EH (cell line): Measurements from ENCODE around the gene MAD1L1.
A peak's percentile ranks its signal among the peaks of the same experiment; 100 is the strongest.

Experiments used
- DNase-seq: peaks from one replicate; pipeline ENCODE4 v3.0.0-alpha.2; 2015; ENCODE audit warnings: low read depth

The MAD1L1 gene

DNA sequence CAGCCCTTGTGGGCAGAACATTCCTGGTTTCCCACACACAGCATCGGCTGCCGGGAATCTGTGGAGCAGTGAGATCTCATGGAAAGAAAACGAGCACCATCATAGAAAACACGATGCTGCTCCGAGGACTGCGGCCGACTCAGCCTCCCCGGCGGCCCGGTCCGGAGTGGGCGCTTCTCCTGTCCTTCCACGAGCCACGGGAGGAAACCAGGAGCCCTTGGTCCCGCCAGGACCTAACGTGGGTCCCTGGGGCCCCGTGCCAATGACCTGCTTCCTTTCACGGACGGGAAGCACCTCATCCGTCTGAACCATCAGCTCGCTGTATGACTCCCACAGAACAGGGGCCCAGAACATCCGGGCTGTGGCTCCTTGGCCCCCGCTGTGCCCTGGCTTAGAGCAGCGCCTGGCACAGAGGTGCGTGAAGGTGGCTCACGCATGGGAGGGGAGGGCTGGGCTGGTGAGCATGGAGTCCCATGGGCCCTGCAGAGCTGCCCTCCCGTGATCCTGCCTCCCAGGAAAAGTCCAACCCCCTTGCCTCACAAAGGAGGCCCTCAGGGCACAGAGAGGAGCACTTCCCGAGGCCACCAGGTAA lies 280.5 kb downstream of the MAD1L1 start:
- no peak for DNase-seq

DNA sequence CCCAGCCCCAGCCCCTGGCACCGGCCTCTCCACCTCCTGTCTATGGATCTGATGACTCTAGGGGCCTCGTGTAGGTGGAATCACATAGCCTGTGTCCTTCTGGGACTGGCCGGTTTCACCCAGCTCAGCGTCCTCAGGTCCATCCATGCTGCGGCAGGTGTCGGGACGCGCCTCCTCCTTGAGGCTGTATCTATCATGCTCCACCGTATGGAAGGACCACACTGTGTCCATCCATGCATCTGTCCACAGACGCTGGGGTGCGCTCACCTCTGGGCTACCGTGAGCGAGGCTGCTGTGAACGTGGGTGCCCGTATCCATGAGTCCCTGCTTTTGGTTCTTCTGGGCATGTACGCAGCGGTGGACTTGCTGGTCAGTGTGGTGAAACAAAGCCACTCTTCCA lies 281.1 kb downstream of the MAD1L1 start:
- DNase-seq = no peak

GRCh38 chr7:1951159-1951536 lies 281.6 kb downstream of the MAD1L1 start:
- DNase-seq = peak; percentile 39

DNA sequence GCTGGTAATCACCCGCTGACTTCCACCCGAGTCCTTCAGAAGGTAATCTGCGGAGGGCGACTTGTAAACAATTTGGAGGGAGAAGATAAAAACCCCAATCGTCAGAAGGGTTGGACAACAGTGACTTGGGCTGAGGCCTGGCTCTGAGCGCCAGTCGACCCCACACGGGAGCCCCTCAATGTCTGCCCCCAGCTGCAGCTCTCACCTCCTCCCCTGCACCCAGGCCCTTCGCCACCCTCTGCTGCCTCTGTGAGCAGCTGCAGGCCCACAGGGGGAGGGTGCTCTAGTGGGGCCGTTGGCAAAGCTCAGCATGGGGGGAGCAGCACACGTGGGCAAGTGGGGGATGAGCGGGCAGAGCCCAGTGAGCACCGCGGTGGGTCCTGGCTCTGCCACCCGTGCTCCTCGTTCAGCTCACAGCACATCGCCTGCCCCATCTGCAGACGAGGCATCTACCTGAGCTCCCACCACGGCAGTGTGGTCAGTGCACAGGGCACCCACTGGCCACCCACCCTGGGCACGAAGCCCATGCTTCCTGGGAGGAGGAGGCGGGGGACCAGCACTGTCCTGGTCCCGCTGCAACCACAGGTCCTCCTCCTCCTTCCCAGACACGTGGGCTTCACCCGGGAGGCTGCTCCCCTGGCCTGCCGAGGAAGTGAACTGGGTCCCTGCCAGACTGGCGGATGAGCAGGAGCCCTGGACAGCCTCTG lies 282.1 kb downstream of the MAD1L1 start:
- DNase-seq = no peak

DNA sequence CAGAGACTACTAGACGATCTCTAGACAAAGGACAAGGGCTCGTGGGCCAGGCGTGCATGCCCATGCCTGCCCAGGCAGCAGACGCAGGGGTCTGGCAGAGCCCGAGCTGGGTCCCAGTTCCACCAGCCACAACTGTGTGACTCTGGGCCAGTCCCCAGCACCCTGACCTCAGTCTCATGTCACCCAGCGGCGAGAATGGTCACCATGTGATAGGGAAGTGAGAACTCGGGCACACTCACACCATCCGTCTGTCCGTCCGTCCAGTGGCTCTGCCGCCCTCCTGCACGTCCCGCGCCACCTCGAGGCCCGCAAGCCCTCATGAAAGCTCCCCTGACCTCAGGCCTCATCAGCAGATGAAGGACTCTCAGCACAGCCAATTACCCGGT lies 282.7 kb downstream of the MAD1L1 start:
- no peak for DNase-seq

GRCh38 chr7:1949681-1950055 lies 283.1 kb downstream of the MAD1L1 start:
- DNase-seq = no peak

DNA sequence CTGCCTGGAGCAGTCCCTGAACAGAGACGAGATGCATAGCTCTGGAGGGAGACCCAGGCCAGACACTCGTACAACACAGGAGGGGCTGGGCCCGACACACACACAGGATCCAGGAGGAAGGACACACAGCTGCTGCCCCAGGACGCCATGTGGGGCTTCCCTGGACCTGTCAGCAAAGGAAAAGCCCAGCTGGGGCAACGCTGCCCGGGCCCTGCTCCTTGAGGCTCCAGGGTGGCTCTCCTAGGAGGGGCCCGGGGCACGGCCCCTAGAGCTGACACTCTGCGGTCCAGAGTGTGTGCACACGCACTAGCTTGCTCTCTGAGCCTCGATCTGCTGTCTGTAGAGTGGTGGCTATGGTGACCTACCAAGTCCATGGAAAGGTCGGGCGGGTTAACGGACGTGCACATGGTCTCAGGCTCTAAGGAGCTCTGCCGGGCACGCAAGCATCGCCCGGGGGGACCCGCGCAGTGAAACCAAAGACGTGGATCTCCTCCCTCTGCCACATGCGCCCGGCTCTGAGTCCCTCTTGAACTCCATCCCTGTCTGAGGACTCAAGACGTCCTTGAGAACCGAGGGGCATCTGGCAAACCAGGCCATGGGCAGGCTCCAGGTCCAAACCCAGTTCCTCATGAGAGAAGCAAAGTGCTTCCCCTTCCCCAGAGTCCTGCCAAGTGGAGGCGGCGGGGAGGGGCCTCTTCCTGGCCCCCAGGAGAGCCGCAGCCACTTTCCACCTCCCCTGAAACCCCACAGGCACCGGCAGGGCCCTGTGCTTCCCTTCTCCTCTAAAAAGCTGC lies 283.7 kb downstream of the MAD1L1 start:
- no peak for DNase-seq

GRCh38 chr7:1948301-1948796 lies 284.4 kb downstream of the MAD1L1 start:
- no peak for DNase-seq

DNA sequence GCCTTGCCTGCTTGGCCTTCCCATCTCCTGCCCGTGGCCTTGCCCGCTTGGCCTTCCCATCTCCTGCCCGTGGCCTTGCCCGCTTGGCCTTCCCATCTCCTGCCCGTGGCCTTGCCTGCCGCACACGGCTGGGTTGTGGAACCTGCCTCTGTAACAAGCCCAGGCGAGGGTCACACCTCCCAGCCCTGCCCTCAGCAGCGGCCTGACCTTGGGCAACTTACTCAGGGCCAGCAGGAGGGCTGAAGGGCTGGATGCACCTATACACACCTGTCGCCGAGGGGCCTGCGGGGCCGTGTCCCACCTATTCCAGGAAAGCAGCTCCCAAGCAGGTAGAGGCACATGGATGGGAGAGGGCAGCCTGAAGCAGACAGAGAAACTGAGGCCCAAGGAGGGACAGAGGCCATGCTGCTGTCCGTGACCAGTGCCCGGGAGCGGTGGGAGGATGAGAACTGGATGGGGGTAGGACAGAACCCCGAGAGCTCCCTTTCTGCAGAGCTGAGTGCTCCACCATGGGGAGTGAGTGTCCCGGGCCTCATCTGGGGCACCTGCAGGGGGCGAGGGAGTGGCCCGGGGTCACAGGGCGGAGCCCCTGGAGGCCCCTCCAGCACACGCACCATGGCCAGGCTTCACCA lies 285.0 kb downstream of the MAD1L1 start:
- no peak for DNase-seq

- no peak for DNase-seq
Measured at GRCh38 chr7:1946773-1947450, 285.8 kb downstream of the MAD1L1 start.

DNA sequence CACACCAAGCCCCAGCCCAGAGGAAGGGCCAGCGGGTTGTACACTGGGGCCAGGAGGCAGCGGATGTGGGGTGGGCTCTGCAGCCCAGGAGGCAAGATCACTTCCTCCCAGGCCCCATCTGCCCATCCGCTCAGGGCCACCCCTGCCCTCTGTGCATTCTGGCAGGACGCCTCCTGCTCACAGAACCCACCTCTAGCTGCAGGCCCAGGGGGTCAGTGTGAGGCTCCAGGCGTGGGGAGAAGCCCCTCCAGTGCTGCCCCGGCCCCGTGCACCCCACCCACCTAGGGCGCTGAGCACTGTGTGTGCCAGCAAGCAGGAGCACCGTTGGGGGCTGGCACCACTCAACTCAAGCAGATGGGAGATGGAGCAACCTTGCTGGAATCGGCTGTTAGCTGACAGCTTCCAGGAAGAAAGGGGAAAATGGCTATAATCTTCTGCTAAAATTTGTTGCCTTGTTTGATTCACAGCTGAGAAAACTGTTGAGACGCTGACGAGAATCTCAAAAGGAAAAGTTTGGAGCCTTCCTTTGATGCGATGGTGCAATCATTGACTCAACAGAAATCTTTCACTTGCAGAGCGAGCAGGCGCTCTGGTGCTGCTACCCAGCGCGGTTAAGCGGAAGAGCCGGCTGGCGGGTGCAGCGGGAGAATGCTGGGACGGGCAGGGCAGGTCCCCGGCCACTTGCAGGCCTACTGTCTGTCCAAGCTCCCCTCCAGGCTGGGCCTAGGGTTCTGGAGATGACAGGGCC lies 286.5 kb downstream of the MAD1L1 start:
- no peak for DNase-seq

GRCh38 chr7:1945558-1945957 lies 287.2 kb downstream of the MAD1L1 start:
- DNase-seq = no peak

DNA sequence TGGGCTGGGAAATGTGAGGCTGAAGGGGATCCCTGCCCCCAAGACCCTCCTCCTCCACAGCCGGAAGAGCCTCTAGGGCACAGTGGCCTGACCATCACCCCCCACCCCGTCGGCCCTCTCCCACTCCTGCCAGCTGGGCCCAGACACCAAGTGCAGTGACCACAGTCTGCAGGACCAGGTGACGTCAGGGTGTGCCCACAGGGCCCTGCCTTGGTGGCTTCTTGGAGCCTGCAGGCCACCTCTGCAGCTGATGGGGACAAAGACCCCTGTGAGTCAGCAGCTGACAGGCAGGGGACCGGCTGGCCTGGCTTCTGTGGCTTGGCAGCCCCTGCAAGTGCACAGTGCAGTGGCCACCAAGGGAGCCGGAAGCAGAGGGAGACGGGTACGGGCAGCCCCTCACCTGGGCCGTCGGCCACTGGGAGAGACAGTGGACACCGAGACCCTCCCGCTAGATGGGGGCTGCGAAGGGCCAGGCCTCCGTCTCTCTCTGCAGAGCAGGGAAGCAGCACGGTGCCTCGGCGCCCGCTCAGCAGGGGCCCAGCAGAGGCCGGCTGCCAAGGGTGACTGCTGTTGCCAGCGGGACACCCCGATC lies 288.0 kb downstream of the MAD1L1 start:
- DNase-seq = no peak

GRCh38 chr7:1943933-1944618 lies 288.7 kb downstream of the MAD1L1 start:
- no peak for DNase-seq

- no peak for DNase-seq
Measured at GRCh38 chr7:1943326-1943725, 289.4 kb downstream of the MAD1L1 start.

DNA sequence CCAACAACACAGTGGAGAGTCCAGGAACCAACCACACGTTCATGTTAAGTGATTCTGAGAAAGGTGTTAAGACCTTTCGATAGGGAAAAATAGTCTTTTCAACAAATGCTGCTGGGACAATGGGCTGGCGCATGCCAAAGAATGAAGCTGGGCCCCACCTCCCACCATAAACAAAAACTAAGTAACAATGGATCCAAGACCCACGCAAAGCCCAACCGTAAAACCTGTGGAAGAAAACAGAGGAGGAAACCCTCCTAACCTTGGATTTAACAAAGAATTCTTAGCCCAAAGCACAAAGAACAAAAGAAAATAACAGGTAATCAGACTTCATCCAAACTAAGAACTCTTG lies 289.8 kb downstream of the MAD1L1 start:
- DNase-seq = no peak

- DNase-seq = no peak
Measured at GRCh38 chr7:1942243-1942940, 290.4 kb downstream of the MAD1L1 start.

- no peak for DNase-seq
Measured at GRCh38 chr7:1941464-1942242, 291.1 kb downstream of the MAD1L1 start.

- no peak for DNase-seq
Measured at GRCh38 chr7:1940863-1941262, 291.9 kb downstream of the MAD1L1 start.
